T-helper 9 cell (primary cell): ENCODE measurements around the gene EFNA5.

Experiments used
- DNase-seq: peaks from one replicate; pipeline ENCODE4 v3.0.0-alpha.2; 2020

EFNA5 gene

GRCh38 chr5:107602896-107603295 is 67.8 kb downstream of the EFNA5 start:
- DNase-seq, result no peak

DNA sequence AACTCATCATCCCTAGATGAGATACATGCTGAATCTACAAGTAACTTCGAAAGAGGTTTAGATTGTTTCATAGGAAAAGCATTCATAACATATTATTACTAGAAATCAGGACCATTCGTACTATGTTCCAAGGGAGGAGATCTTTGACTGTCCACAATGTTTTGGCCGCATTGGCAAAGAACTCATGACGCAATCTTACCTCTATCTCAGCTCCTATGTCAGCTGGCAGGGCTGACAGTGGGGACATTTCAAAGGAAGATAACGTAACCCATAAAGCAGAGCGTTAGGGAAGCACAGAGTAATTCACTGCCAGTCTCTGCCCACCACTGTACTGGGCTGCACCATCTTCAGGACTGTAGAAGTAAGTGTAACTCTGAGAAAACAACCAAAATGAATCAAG is 69.7 kb downstream of the EFNA5 start:
- no peak for DNase-seq

DNA sequence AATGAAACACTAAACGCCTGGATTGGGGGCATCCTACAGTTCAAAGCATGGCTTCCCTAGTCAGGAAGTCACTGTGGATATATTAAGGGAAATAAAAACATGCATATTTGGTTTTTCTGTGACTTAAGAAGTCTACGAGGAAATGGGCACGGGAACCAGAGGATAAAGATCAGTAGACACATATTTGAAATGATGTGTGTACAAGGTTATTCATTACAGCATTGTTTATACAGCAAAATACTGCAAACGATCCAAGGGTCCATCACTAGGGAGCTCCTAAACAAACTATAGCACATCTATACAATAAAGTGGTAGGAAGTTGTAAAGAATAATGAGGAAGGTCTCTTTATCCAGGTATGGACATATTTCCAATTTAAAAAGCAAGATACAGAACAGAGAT is 71.8 kb downstream of the EFNA5 start:
- DNase-seq, result no peak

GRCh38 chr5:107597803-107598202 is 72.9 kb downstream of the EFNA5 start:
- DNase-seq, result no peak

- no peak for DNase-seq
These were observed 73.5 kb downstream of the EFNA5 start for GRCh38 chr5:107597247-107597646.

- DNase-seq, result no peak
These were observed 76.3 kb downstream of the EFNA5 start for GRCh38 chr5:107594253-107595045.

GRCh38 chr5:107593009-107593408 is 77.7 kb downstream of the EFNA5 start:
- no peak for DNase-seq

- no peak for DNase-seq
These were observed 78.2 kb downstream of the EFNA5 start for GRCh38 chr5:107592515-107592914.

DNA sequence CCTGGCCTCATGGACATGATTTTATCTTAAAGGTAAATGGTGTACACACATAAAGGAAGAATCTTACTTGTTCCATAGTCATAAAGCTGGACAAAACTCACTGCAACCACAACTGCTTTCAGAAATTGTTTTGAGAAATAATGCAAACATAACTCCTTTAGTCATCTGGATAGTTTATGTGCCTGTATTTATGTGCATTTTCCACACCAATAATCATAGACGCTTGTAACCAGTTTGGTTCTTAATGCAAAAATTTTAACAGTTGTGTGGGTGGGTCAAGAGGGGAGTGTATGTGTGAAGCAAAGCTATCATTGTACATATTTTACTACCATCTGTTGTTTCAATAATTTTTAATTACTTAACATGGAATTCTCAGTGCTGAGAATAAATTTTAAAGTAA is 80.1 kb downstream of the EFNA5 start:
- no peak for DNase-seq

DNA sequence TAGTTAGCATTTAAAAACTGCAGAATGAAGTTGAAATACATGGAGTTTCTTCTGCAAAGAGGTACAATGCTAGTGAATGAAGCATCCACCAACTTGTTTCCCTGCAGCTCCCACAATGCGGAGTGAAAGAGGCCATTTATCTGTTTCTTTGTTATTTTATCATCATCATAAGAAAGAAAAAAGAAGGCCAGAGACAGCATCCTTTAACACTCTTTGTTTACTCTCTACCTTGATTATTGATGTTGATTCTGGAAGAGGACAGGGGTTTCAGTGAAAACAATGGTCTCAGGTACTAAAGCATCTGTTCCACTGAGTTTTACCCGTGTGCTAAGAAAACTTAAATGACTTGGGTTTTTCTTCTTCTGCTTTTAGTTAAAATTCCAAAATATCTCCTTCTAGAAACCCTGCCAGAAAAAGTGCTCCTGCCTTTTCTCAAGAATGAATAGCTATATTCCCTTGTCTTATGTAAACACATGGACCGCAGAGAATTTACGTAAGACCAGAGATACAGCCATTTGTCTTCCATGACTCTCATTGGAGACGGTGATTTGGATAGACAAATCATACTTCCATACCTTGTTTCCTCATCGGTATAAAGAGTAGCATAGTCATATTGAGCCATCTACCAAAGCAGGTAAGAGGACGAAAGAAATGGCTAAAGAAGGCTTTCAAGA is 81.1 kb downstream of the EFNA5 start:
- no peak for DNase-seq

GRCh38 chr5:107582625-107583024 is 88.1 kb downstream of the EFNA5 start:
- no peak for DNase-seq

GRCh38 chr5:107580889-107581820 is 89.6 kb downstream of the EFNA5 start:
- no peak for DNase-seq

GRCh38 chr5:107578051-107578635 is 92.6 kb downstream of the EFNA5 start:
- DNase-seq, result no peak

DNA sequence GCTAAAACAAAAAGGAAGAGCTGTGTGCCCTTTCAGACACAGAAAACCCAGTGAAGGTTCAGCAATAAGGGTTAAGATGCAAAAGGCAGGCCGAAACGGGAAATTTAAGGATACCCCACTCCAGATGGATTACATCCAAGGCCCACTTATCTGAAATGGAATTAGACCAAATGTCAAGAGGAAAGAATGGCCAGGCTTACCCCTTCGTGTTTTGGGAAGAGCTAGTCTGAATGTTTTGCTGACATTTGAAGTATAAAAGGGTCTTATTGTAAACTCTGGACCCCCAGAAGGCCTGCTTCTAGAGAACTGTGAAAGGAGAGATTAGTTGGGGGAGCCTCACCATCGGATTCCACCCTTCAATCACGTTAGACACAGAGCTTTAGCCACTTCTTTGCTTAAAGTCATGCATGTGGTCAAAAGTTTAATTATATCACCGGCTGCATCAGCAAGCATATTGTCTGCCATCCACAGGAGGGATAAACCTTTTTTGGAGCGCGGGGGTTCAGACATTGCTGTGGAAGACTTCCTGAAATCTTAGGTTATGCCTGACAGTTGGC is 93.3 kb downstream of the EFNA5 start:
- DNase-seq, result no peak

- no peak for DNase-seq
These were observed 93.9 kb downstream of the EFNA5 start for GRCh38 chr5:107576736-107577393.

DNA sequence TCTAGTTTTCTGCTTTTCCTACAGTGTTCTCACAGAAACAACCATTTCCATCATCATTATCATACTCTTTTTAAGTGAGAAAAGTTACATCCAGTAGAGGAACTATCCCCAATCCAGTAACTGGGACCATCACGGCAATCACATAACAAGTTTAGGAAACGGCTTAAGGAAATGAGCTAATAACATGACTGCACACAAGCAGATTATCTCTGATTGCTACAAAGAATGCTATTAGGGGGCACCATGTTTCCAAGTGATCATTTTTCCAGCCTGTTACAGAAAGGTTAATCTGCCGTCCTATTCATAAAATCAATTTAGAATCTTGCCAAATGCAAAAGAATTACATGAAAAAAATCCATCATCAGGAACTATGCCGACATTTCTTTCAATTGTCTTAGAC is 94.6 kb downstream of the EFNA5 start:
- DNase-seq, result no peak

DNA sequence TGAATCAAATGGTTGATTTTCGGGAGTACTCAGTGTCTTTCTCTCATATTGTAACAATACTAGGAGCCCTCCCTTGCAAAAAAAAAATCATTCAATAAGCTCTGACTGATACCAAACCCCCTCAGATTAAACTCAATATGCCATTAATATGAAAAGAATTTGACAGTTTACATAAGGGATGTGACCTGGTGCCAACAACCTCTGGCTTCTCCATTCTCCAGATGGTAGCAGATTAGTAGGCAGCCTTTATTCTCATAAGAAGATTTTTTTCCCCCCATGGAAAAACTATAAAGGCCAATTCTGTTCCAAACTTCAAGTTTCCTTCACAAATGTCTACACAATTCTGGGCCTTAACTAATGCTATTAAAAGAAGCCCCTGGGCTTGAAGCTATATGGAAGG is 96.5 kb downstream of the EFNA5 start:
- no peak for DNase-seq

- DNase-seq, result no peak
These were observed 97.9 kb downstream of the EFNA5 start for GRCh38 chr5:107572715-107573368.

- peak; percentile 83 for DNase-seq
These were observed 98.9 kb downstream of the EFNA5 start for GRCh38 chr5:107571621-107572536.

GRCh38 chr5:107570805-107571531 is 99.8 kb downstream of the EFNA5 start:
- no peak for DNase-seq
